Epithelial cell of proximal tubule (primary cell): Measurements from ENCODE around the gene NLK. TPM values are rescaled to one million over a fixed set of nuclear protein-coding genes. Genes with fewer than 3 reads are reported as not detected.
"Not testable (repeated sequence)": the region's sequence is repeated elsewhere in the genome, so short reads cannot be mapped to it uniquely, and the experiment has no call there.

Source experiments
- DNase-seq: peaks from one replicate; pipeline ENCODE4 v3.0.0-alpha.2; 2011; ENCODE audit warnings: low read depth
- H3K4me3 ChIP-seq: 2 replicates; pipeline ENCODE4 v1.5.1; 2011; ENCODE audit warnings: low read depth, mild to moderate bottlenecking, low read length
- CTCF ChIP-seq: conservative IDR thresholded peaks from 2 replicates; pipeline ENCODE4 v1.5.1; 2012; ENCODE audit warnings: low read depth, mild to moderate bottlenecking, low read length
- total RNA-seq: library from RNA; depleted of rRNA; stranded (reverse); fragments of >200 nt; gene quantifications from 2 replicates; pipeline ENCODE4 v1.2.3, GENCODE V29; 2015

The NLK gene
- total RNA-seq, 1 donor from 2014 or later: 18.6 TPM

DNA sequence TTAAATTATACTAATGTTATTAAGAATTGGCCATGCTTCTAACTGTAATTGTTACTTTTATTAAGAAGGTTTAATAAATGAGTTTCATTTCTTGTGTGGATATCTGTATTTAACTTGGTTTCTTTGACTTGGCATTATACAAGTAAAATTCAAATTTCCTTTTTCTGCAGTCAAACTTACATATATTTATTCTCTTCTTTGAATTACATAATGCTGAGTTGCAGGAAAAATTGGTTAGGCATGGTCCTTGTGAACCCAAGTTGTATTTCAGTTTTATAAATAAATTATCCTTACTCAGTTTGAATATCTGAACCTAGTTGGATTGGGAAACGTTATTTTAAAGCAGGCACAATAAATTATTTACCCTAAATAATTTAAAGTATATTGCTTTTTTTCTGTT, 54.8 kb downstream of the NLK start:
- H3K4me3 ChIP-seq: no peak overlapping the region
- no peak for TF ChIP-seq CTCF

DNA sequence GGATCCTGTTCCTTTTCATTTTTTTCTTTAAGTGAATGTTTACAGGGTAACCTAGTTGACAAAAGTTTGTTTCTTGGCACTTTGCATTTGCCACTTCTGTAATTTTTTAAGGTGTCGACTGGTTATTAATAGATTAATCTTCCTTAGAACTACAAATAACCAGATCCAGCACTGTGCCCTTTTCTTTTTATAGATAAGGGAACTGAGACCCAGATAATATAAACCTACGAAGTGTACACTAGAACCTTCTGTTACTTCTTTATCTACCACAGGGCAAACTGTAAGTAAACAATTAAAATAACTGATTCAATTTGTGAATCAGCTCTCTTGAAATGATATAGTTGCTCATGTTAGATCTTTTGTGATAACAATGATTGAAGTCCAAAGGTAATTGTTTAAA, 55.4 kb downstream of the NLK start:
- DNase-seq: no peak
- no peak overlapping the region for H3K4me3 ChIP-seq
- TF ChIP-seq CTCF: no peak

More for the DNA sequence above, 54.8 kb downstream of the NLK start:
- no peak for DNase-seq

DNA sequence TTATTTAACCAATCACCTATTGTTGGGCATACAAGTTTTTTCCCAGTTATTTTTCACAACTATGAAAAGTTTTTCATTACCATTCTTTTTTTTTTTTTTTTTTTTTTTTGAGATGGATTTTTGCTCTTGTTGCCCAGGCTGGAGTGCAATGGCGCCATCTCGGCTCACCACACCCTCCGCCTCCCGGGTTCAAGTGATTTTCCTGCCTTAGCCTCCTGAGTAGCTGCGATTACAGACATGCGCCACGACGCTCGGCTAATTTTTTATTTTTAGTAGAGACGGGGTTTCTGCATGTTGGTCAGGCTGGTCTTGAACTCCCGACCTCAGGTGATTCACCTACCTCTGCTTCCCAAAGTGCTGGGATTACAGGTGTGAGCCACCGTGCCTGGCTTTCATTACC, 56.1 kb downstream of the NLK start:
- not testable (repeated sequence) for DNase-seq, H3K4me3 ChIP-seq

DNA sequence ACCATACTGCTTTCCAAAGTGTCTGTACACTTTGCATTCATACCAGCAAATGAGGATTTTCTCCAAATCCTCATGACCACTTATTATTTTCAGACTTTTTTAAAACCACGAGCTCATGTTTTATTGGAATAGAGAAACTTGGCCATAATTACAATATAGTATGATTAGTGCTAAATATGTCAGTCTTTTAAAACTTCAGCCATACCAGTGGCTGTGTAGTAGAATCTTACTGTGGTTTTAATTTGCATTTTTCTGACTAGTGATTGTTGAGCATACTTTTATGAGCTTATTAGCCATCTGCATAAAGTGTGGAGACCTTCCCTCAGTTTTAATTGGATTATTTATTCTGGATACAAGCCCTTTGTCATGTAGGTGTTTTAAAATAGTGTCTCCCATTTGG, 57.8 kb downstream of the NLK start:
- no peak overlapping the region for H3K4me3 ChIP-seq
- no peak for TF ChIP-seq CTCF
- no peak for DNase-seq

- H3K4me3 ChIP-seq: no peak overlapping the region
- no peak for DNase-seq
- TF ChIP-seq CTCF: no peak
These were observed 58.5 kb downstream of the NLK start for GRCh38 chr17:28100936-28101335.

GRCh38 chr17:28101919-28102318, 59.4 kb downstream of the NLK start:
- TF ChIP-seq CTCF: no peak
- no peak overlapping the region for H3K4me3 ChIP-seq
- no peak for DNase-seq

GRCh38 chr17:28105501-28105900, 63.0 kb downstream of the NLK start:
- H3K4me3 ChIP-seq: no peak overlapping the region
- DNase-seq: no peak
- TF ChIP-seq CTCF: no peak

GRCh38 chr17:28110184-28110583, 67.7 kb downstream of the NLK start:
- no peak for DNase-seq
- H3K4me3 ChIP-seq: no peak overlapping the region
- no peak for TF ChIP-seq CTCF
